CD4-positive, alpha-beta T cell treated with Interleukin-17A for 1 hour (primary cell): ENCODE results near the gene DHRS7.
A peak's percentile ranks its signal among the peaks of the same experiment; 100 is the strongest.

Source experiments
- DNase-seq: peaks from one replicate; pipeline ENCODE4 v3.0.0-alpha.2; 2020

The DHRS7 gene

GRCh38 chr14:60164712-60165546 is at the start of gene DHRS7:
TSS of gene DHRS7 (minus strand) at chr14:60165398. CDS start at chr14:60165309, 89 bp downstream.
- peak; percentile 75 for DNase-seq

- no peak for DNase-seq
Measured at GRCh38 chr14:60214415-60215126, 49.4 kb upstream of the DHRS7 start.

- no peak for DNase-seq
Measured at GRCh38 chr14:60214003-60214402, 48.8 kb upstream of the DHRS7 start.

- no peak for DNase-seq
Measured at GRCh38 chr14:60212503-60213371, 47.5 kb upstream of the DHRS7 start.

GRCh38 chr14:60211153-60211552 is 46.0 kb upstream of the DHRS7 start:
- no peak for DNase-seq

- DNase-seq: no peak
Measured at GRCh38 chr14:60210703-60211102, 45.5 kb upstream of the DHRS7 start.

- DNase-seq: no peak
Measured at GRCh38 chr14:60206837-60207533, 41.8 kb upstream of the DHRS7 start.

GRCh38 chr14:60206249-60206670 is 41.1 kb upstream of the DHRS7 start:
- DNase-seq: no peak

GRCh38 chr14:60204843-60205774 is 39.9 kb upstream of the DHRS7 start:
- DNase-seq: no peak

GRCh38 chr14:60204104-60204842 is 39.1 kb upstream of the DHRS7 start:
- no peak for DNase-seq

GRCh38 chr14:60199321-60199720 is 34.1 kb upstream of the DHRS7 start:
- no peak for DNase-seq

- no peak for DNase-seq
Measured at GRCh38 chr14:60197629-60198303, 32.6 kb upstream of the DHRS7 start.

GRCh38 chr14:60196291-60196690 is 31.1 kb upstream of the DHRS7 start:
- DNase-seq: no peak

GRCh38 chr14:60195179-60195810 is 30.1 kb upstream of the DHRS7 start:
- no peak for DNase-seq

GRCh38 chr14:60189923-60190840 is 25.0 kb upstream of the DHRS7 start:
- no peak for DNase-seq

GRCh38 chr14:60188696-60189095 is 23.5 kb upstream of the DHRS7 start:
- DNase-seq: no peak

- no peak for DNase-seq
Measured at GRCh38 chr14:60188115-60188514, 22.9 kb upstream of the DHRS7 start.

GRCh38 chr14:60184905-60185555 is 19.8 kb upstream of the DHRS7 start:
- no peak for DNase-seq
